GM18508 (cell line): ENCODE results near the gene MASP2.
"Not testable (repeated sequence)": the region's sequence is repeated elsewhere in the genome, so short reads cannot be mapped to it uniquely, and the experiment has no call there.

Source experiments
- ATAC-seq: cut with Tn5 transposase; IDR thresholded peaks from one replicate; pipeline ENCODE4 v1.9.1; 2021; ENCODE audit warnings: moderate number of reproducible peaks; ENCODE audit not compliant: insufficient read depth, unreplicated experiment

The MASP2 gene

GRCh38 chr1:11046625-11047365, at the start of gene MASP2:
Gene MASP2, minus strand, starts transcription at chr1:11047239. Its CDS starts 32 bp downstream, at chr1:11047207.
- ATAC-seq: no peak

DNA sequence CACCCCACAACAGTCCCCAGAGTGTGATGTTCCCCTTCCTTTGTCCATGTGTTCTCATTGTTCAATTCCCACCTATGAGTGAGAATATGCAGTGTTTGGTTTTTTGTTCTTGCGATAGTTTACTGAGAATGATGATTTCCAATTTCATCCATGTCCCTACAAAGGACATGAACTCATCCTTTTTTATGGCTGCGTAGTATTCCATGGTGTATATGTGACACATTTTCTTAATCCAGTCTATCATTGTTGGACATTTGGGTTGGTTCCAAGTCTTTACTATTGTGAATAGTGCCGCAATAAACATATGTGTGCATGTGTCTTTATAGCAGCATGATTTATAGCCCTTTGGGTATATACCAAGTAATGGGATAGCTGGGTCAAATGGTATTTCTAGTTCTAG, 36.7 kb upstream of the MASP2 start:
- not testable (repeated sequence) for ATAC-seq

- no peak for ATAC-seq
Observed at GRCh38 chr1:11080931-11081330, 33.9 kb upstream of the MASP2 start.

DNA sequence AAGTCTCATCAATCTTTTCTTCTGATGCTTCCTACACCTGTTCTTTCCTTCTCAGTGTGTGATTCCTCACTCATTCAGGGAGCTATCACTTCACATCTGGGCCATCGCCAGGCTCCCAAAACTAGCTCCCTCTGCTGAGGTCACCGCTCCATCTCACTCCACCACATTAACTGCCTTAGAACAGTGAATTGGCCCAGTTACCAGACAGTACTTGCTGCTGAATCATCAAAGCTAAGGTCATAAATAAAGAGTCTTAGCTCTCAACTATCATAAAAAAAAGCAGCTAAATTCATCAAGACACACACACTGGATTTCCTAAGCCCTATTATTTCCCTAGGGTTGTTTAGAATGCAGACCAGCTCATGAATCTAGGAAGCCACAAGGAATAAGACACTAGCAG, 31.6 kb upstream of the MASP2 start:
- ATAC-seq: no peak

GRCh38 chr1:11073398-11073797, 26.4 kb upstream of the MASP2 start:
- not testable (repeated sequence) for ATAC-seq

- ATAC-seq: no peak
Observed at GRCh38 chr1:11072216-11072917, 25.3 kb upstream of the MASP2 start.

DNA sequence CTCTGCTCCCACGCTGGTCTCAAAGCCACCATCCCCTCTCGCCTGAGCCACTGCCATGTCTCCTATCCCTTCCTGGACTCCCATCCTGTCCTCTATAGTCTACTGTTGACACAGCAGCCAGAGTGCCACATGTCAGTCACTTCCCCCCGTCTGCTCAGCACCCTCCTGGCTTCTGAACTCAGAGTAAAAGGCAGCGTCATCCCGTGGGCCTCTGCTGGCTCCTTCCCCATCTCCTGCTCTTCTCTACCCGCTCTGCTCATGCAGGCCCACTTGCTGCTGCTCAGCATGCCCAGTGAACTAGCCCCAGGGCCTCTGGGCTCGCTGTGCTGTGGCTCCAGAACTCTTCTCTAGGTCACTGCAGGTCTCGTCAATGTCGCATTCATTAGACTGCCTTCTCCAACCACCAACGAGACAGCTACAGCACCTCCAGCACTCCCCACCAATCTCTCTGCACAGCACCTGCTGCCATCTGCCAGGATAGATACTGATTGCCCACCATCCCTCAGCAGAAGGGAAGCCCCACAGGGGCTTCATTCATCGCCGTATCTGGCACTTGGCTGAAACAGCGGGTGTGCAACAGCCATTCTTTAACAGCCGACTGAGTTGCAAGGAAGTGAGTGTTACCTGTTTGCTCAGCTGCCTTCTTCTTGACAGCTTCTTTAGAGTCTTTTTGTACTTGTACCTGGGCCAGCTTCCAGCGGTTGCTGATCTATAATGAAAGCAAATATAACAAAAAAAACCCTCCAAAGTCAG, 24.6 kb upstream of the MASP2 start:
- ATAC-seq: no peak

- ATAC-seq: no peak
Observed at GRCh38 chr1:11070876-11071275, 23.8 kb upstream of the MASP2 start.

DNA sequence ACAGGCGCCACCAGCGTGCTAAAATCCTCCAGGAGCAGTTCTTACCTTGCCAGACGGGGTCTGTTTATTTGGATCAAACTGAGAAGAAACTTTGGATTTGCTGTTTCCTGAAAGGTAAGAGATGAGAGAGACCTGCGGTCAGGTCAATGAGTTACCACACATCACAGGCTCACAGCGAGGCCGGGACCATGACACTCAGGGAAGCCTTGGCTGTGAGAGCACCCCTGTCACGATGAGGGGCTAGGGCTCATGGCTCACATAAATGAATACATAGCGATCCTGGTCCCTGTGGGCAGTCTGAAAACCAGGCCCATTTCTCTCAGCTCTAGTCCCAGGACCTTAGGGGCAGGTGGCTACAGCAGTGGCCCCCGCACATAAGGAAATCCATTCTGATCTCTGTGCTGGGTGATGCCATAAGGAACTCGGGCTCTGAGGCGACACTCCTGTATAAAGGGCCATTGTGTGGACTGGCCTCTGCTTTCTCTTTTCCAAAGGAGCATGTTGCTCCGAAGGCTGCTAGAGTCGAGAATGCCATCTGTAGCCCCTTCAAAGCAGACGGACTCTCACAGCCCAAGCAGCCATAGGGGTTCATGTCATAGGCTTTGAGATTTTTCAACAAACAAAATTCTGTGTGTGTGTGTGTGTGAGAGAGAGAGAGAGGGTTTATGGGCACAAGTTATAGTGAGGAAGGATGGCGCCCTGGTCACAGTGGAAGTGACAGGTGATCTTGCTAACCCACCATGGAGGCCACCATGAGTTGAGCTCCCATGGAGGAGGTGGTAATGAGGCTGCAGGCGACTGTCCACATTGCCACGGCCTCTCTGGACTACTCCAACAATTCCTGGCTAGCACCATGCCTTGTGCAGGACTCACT, 21.8 kb upstream of the MASP2 start:
- ATAC-seq: no peak

DNA sequence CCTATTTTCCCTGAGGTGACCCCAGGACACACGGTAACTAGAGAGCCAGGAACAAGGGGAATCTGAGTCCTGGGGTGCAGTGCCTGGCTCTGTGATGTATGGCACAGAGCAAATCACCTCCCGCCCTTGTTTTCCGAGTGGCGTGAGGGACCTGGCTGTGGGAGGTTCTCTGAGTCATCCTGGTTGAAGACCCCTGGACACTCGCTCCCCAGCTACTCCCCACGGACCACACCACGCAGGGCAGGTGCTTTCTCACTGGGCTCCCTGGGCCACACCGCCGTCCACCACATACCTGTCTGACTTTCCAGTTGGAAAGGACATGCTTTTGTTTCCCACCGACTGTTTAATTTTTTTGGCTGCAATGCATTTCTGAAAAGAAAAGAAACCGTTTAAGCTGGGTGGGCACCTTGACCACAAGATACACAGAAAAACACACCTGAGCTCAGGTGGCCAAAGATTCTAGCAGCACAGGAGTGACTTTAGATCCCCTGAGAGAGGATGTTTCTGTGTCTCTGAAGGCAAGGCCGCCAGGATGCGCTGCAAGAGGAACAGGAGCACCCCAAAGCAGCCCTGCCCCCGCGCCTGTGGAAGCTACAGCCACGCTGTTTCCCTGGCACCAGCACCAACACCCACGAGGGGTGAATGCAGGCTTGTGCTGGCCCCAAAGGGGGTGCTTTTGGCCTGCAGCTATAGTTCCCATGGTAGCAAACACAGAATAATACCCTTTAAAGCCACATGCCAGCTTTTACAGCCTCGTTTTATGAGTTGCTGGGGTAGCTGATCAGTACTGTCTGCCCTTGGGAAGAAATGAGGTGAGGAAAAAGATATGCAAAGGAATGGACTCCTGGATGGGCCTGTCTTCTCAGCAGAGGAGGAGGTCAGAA, 20.9 kb upstream of the MASP2 start:
- ATAC-seq: no peak

DNA sequence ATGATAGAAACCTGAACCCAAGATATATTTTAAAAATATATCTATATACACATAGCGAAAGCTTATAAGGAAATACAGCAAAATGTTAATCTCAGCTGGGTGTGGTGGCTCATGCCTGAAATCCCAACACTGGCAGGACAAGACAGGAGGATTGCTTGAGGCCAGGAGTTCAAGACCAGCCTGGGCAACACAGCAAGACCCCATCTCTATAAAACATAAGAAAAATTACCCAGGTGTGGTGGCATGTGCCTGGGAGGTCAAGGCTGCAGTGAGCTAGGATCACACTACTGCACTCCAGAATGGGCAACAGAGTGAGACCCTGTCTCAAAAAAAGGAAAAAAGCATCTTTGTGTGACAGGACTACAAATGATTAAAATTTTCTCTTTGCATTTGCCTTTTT, 18.8 kb upstream of the MASP2 start:
- no peak for ATAC-seq

GRCh38 chr1:11064942-11065341, 17.9 kb upstream of the MASP2 start:
- ATAC-seq: no peak

GRCh38 chr1:11063937-11064537, 17.0 kb upstream of the MASP2 start:
- not testable (repeated sequence) for ATAC-seq

DNA sequence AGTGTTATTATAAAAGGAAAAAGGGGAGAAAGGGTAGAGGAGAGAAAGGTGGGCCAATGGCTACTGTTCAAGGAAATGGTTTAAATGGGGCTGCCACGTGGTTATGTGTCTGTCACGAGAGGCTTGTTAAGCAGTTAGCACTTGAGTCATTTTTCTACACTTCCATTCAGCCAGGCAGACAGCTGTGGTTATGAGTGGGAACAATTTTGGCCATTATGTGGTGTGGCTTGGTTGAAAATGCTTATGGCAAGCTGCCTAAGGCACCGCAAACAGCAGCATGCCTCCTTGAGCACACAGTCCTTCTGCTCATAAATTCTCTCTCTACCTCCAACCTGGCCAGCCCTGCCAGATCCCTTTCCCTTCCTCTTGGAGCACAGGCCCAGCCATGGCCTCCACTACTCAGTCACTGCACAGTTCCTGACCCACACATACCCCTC, 15.9 kb upstream of the MASP2 start:
- ATAC-seq: no peak

GRCh38 chr1:11061652-11062365, 14.8 kb upstream of the MASP2 start:
- no peak for ATAC-seq

- ATAC-seq: peak; percentile 42
Observed at GRCh38 chr1:11059968-11060830, 13.2 kb upstream of the MASP2 start, which contains the start of gene SRM. Gene SRM, minus strand, starts transcription at chr1:11060018. Its CDS starts 75 bp downstream, at chr1:11059943.
